GM19397 (cell line): ENCODE data around the gene PARD3B.

Source experiments
- ATAC-seq: cut with Tn5 transposase; IDR thresholded peaks from one replicate; pipeline ENCODE4 v1.9.1; 2021; ENCODE audit warnings: mild to moderate bottlenecking, moderate library complexity; ENCODE audit not compliant: unreplicated experiment

Gene PARD3B

DNA sequence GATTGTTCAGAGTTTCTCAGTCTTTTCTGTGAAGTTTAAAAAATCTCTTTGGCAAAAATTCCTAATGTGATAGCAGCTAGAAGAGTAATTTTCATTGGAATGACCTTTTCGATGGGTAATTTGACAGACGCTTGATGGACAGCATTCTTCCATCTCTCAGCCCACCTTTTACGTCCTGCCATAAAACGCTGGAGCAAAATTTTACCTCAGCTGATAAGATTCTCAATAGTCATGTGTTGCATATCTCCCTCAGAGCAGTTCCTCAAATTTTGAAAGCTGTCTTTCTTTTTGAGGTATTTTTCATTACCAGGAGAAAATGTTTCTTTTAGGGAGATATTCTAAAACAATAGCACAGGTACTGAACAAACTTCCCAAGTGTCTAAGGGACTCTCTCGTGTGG, 441.4 kb downstream of the PARD3B start:
- no peak for ATAC-seq

DNA sequence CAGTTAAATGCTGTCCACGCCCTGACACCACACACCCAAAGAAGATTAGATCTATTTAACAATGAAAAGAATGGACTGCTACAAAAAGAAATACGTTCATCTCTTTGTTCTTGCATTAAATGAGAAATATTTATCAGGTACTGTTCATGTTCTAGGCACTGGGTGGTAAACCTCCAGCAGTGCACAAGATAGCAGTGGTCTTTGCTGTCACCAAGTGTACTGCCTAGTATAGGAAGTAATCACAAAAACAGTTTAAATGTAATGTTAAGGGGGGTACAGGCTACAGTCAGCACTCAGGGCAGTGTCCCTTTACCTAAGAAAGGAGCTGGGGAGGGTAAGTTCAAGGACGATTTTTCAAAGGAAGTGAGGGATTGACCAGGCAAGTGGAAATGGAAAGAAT, 443.6 kb downstream of the PARD3B start:
- no peak for ATAC-seq

DNA sequence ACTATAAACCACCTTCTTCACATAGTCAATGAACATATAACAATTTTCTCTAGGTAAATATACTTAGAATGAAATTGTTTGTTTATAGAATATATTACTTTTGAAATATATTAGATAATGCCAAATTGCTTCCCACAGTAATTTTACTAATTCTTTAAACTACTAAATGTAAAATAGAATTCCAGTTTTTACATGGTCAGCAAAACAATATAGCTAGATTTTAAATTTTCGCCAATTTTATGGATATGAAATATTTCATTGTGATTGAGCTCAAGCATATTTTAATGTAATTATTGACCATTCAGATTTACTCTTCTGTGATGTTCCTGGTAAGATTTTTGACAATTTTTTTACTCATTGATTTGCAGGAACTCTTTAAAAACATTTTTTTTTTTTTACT, 444.6 kb downstream of the PARD3B start:
- no peak for ATAC-seq

DNA sequence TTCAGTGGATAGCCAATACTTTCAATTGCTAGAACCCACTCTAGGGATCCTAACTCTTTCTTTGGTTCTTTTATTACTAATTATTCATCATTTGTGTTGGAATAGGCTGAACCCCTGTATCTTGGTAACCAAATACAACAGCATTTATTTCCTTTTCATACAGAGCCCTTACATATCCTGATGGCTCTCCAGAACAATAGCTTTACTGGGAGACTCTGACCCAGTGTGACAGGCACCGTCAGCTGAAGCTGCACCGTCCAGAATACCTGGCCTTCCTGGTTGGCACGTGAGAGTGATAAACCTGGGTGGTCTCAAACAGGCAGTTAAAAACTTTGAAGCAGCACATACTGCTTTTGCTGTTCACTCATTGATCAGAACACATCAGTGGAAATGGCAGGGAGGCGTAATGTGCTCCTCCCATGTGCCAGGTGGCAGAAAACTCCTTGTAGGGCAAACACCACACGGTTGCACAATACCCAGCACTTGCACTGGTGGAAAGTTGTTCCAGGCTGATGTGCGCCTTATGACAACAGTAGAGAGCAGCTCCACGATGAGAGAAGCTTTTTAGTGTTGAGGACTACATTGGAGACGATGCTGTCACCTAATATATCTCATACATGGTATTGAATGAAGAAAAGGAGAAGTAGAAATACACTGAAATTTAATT, 456.2 kb downstream of the PARD3B start:
- no peak for ATAC-seq

DNA sequence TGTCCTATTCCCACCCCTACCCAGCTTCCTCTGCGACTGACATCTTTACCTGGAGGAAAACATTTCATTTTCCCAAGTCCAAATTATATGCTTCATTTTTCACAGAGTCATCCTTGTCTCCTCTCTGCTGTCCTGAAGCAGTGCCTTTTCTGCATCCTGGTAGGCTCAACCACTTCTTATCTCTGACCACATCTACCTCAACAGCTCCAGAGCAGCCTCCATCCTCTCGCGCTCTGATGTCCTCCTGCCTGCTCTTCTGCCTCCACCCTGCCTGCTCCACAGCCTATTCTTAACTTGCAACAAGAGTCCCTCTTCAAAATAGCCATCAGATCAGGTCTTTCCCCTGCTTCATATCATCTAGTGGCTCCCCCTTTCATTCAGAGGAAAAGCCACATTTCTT, 457.1 kb downstream of the PARD3B start:
- ATAC-seq, result no peak

DNA sequence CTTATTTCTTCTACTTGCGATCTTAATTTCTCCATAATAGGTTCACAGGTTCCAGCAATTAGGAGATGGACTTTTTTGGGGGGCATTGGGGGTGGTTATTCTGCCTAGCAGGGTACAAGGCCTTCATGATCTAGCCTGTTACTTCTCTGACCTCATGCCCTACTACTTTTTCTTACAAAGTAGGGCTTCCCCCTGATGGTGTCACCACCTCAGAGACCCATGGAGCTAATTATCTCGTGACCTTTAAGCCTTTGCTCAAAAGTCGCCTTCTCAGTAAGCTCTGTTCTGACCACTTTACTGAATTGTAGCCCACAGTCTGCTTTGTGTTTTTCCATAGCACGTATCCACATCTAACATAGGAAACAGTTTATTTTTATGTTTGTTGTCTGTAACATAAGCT, 458.0 kb downstream of the PARD3B start:
- ATAC-seq, result no peak

DNA sequence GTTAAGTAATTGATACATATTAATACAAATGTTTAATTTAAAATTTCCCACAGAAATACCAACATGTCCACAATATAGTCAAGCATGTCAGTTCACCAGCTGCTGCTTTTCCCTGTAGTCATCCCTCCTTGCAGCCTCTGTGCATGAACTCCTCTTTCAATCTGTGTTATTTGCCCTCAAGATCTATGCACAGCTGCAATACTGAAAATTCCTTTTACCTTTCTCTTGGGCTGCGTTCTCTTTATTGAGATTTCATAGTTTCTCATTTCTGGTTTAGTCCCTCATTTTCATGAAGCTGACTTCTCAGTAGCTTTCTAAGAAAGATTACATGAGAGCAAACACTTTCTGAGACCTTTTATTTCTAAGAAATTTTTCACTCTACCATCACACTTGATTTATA, 464.9 kb downstream of the PARD3B start:
- no peak for ATAC-seq

DNA sequence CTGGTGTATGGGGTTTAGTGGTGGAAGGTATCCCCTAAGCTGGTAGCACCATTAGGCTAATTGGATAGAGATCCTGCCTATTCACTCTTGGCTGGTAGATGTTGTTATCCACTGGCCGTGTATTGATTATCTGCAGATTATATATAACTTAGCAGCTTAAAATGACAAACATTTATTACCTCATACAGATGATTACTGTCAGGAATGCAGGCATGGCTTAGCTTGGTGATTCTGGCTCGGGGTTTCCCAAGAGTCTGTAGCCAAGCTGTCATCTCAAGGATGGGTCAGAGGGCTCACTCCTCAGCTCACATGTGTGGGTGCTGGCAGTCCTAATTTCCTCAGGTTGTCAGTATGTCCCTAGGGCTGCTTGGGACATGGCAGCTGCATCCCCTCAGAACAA, 465.8 kb downstream of the PARD3B start:
- no peak for ATAC-seq

DNA sequence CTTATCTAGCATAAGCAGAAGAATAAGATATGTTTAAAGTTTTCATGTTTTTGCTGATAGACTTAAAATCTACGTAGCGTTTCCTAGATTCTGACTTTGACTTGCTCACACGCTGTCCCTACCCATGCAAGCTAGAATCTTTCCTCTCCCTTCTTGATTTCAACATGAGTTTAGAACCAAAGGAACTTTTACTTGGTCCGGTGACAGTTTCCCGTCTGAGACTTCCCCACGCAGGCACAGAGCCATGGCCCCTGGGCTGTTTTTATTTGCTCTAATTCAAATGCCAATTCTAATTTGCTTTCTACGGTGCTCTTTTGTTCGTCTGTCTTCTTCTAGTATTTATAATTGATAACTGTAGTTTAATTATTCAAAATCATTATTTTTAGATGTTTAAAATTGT, 467.7 kb downstream of the PARD3B start:
- ATAC-seq, result no peak

DNA sequence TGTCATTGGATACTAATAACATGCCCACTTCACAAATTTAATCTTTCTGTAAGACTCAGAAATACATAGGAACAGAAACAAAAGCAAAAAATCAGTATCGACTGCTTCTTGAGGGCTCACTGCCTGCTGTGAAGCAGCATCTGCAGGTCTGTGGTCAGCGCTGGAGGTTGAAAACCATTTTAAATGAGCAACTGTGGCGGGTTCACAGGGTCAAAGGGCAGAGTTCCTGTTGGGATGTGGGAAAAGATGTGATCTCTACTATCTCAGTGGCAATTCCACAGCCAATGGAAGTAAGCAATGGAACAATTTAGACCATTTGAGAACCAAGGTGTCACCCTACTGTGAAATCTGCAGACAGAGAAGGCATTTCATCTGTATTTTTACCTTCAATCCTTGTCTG, 468.3 kb downstream of the PARD3B start:
- ATAC-seq, result no peak

DNA sequence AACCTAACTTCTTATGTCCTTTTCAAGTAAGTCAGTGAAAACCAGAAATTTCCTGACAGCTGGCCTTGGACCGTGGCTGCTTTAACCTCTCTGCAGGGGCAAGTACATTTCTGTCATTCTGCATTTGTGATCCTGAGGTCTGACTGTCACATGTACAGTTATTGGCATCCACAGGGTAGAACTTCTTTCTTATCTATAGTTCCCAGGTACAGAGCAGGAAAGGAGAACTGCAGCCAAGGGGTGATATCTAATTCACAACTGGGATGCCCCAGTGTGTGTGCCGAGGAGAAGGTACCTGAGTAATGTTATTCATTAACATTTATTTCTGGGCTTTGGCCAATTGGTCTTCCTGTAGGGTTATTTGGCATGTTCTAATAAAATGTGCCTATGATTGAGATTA, 468.9 kb downstream of the PARD3B start:
- ATAC-seq, result no peak

DNA sequence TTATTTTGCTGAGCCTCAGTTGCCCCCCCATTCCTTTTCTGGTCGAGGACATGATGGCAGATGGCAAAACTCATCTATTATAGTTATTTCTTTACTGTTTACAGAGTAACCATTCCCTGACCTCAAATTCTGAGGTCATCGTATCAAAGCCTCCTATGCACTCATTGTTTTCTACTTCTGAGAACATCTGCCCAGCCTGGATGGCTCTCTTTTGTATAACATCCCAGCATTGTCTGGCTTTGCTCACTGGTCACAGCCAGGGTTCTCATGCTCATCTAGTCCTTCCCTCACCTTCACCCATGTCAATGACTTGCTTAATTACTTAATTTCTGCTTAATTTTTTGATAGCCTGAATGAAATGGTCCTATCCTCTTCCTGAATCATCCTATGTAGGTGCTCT, 472.1 kb downstream of the PARD3B start:
- ATAC-seq, result no peak

DNA sequence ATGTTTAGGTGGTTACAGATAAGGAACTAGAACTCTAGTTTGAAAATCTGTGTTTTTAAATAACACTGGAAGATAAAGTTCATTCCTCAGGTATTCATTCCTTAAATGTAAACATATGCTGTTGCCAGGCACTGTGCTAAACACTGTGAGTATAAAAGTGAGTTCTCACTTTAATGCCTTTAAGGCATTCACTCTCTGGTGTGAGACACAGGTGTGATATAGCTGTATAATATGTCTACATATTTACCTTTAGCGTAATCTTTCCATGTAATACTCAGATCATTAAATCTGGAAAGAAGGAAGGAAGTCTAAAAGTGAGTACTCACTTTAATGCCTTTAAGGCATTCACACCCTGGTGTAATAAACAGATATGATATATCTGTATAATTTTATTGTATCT, 472.6 kb downstream of the PARD3B start:
- ATAC-seq, result no peak

DNA sequence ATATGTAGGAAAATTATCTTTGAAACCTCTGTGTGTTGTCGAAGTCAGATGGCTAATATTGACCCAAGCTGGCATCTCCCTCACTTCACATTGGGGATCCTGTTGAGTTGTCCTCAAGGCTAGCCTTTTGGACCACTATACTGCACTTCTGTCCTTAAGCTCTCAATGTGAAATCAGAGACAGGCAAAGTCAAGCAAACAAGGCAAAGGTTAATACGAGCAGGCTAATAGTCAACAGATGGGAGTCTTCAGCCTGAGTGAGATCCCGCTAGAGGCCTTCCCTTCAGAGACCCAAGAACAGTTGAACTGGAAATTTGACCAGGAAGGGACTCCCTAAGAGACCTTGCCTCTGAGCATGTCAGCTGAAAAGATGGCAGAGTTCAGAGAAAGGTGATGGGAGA, 475.4 kb downstream of the PARD3B start:
- ATAC-seq, result no peak

DNA sequence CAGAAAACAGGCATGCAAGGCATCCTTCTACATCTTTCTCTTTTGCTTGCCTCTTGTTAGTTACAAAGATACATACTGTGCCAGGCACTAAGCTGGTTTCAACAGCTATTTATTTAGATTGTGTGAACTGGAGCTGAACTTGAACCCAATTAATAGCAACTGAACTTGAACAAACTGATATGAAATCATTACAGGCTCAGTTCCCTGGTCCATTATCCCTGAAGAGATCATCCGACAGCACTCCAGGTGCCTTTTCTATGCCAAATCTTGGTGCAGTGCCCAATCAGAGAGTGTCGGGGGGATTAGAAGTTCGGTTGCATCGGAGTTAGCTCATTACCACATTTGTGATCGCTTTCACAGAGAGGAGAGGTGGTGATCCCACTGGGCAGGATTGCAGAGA, 477.6 kb downstream of the PARD3B start:
- ATAC-seq, result no peak

DNA sequence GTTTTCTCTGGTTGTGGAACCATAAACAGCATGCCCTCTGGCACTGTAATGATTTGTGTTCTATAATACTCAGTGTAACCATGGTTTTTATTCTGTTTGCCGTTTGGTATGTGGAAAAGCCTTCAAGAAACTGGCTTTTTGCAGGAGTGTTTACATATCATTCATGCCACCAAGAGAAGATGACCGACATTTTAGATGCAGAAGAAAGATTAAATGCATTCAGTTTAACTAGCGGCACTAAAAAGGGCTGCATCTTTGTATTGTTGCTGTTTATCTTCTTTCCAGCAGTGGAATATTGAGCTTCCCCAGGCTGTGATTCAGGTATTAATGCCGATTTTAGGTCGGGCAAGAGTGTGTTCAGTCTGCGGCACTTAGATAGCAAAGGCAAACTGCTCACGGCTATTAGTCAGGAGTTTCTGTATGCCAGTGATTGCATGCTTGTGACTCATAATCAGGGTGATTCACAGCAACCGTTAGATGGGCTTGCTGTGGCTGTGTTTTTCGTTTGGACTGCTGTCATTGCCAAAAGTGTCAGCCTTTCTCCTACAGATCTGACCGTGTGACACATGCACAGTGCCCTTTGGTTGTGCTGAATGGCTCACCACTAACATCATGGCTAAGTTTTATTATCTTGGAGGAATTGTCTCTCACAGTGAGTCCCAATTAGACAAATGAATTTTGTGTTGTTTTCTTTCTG, 479.7 kb downstream of the PARD3B start:
- no peak for ATAC-seq

DNA sequence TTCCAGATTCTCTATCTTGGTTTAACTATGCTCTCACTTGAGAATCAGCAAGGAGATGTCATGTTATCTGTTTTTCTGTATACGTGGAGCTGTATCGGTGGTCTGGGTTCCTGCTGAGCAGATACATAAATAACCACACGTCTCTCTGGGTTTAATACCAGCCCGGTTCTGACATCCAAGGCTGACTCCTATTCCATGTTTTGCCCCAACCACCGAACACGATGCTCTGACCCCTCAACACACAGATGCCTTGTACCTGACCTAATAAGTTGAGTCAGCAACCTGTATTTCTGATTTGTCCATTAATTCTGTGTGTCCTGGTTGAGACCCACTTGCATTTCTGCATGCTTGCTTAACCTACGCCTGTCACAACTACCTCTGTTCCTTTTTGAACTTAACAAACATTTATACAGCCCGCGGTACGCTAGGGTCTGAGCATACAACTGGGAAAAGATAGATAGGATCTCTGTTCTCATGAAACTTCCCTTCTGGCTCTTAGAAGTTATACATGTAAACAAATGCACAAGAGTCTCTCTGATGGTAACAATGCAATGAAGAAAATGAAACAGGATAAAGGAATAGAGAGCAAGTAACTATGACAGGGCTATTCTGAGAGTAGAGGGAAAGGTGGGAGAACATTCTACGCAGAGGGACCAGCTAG, 480.4 kb downstream of the PARD3B start:
- ATAC-seq, result no peak

DNA sequence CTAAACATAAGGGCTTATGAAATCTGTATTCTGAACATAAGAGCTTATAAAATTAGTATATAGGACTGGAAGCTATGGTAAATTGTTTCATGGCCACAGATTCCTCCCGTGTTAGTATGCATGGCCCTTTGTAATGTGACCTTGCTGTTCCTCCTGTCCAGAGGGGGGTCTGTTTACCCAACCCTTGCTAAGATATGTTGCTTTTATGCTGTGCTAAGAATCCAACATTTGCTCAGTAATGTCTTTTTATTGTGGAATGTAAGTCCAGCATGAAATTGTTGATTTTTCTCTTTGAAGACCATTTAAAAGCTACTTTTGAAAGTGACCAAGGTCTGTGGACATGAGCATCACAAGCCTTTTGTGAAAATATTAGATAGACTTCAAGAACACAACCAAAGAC, 485.4 kb downstream of the PARD3B start:
- ATAC-seq, result no peak

DNA sequence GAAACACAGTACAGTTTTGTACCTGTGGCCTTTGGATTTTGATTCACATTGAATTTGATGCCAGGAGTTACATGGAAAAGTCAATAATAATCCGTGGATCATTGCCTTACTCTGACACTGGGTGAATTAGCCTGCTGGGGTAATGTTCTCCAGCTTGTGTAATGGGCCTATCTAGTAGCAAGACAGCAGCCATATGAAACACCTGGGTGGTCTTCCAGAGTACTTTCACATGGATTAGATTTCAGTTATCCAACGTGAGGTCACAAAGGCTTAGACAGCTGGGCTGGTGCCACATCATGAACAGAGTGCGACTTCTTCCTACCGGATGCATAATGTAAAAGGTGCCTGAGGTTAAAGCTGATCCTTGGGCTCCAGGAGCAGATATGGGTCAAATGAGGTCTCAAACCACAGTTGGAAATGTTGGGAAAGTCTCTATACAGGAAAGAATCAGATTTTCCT, 486.8 kb downstream of the PARD3B start:
- no peak for ATAC-seq

DNA sequence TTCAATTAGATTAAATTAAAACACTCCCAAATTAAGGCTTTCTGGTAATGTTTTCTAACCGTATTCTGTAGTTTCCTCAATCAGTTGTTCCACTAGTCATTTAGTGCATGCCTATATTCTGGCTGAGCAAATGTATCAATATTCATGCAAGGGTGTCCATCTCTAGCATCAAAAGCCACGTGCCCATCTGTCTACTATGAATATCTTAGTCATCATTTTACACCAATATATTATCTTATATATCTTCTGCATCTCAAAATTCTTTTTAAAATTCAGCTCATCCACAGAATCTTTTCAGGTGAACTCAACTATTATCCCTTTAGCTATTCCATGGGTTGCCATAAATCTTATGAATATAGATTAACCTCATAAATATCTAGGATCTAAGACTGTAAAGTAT, 488.2 kb downstream of the PARD3B start:
- no peak for ATAC-seq

DNA sequence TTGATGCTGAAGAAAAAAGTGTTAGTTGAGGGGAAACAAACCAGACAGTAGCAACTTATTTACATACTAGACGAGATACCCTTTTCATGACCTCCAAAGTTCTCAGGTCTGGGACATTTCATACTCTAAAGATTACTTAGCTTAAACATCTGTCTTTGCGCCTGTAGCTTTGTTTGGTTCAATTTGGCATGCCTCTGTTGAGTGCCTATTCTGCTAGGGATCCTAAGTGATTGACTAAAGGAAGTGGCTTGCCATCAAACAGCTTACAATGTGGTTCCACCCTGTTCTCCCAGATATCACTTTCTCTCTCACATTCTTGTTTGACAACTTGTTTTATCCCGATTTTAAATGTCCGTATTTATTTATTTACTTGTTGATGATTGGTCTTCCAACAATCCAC, 488.8 kb downstream of the PARD3B start:
- no peak for ATAC-seq

DNA sequence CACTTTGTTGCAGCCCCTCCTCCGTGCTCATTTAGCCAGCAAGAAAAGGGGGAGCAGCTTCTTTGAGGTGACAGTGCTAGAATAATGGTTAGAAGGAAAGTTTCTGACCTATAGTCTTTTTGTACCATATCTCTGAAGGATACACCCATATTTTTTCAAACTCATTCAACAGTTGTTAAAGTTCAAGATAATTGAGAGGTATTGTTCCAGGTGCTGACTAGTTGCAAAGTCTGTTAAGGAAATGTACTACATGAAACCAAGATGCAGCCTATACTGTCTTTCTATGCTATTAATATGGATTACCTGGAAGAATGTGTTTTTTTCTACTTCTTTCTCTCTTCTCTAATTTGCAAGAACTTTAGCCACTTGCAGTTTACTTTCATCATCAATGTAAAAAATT, 495.0 kb downstream of the PARD3B start:
- no peak for ATAC-seq
